Peyer's patch (tissue), 4 donors: Measurements from ENCODE around the gene GNAL.
A peak's percentile ranks its signal among the peaks of the same experiment; 100 is the strongest.

Experiments used
- CTCF ChIP-seq, 6 experiments: fragments of 450-650 bp in 4 of 6; fragments of 200-600 bp in 2 of 6; sonication (generic) in 1 of 6; IDR thresholded peaks; one replicate each; pipeline ENCODE4 v1.5.1; 2017 to 2019; ENCODE audit warnings: antibody characterized with exemption in 6 of 6, mild to moderate bottlenecking in 3 of 6, moderate library complexity in 1 of 6
- POLR2A ChIP-seq, 2 donors: fragments of 450-650 bp; IDR thresholded peaks; one replicate each; pipeline ENCODE4 v1.5.1; 2017; ENCODE audit warnings: antibody characterized with exemption in 2 of 2, mild to moderate bottlenecking in 2 of 2, moderate library complexity in 2 of 2

- peak; percentile 96 to 99 for TF ChIP-seq POLR2A (IDR thresholded peaks at IDR 0.05)
- peak in 1 of 6 experiments; percentile 13 for TF ChIP-seq CTCF (IDR thresholded peaks at IDR 0.05)
Measured at GRCh38 chr18:11851146-11851805, 162.2 kb downstream of the GNAL start, which contains the start of gene CHMP1B.
